GM23248 (cell line): ENCODE data around the gene SBF2. TPM values are rescaled to one million over a fixed set of nuclear protein-coding genes. Genes with fewer than 3 reads are reported as not detected.
A peak's percentile ranks its signal among the peaks of the same experiment; 100 is the strongest.

Source experiments
- DNase-seq: peaks from one replicate; pipeline ENCODE4 v3.0.0-alpha.2; 2015
- H2AFZ ChIP-seq: fragments of 200-600 bp; sonication (generic); 2 replicates; pipeline ENCODE4 v1.6.1; 2016; ENCODE audit warnings: antibody characterized with exemption
- H3F3A ChIP-seq: fragments of 200-600 bp; sonication (generic); 2 replicates; pipeline ENCODE4 v1.6.1; 2016; ENCODE audit warnings: mild to moderate bottlenecking, antibody characterized with exemption, mixed run types; ENCODE audit not compliant: insufficient read depth
- H3K27ac ChIP-seq: fragments of 200-600 bp; sonication (generic); 2 replicates; pipeline ENCODE4 v1.5.1; 2016; ENCODE audit warnings: mild to moderate bottlenecking
- H3K27me3 ChIP-seq: fragments of 200-600 bp; sonication (generic); replicated peaks from 2 replicates; pipeline ENCODE4 v1.6.1; 2016; ENCODE audit warnings: mild to moderate bottlenecking; ENCODE audit not compliant: insufficient read depth
- H3K36me3 ChIP-seq: fragments of 200-600 bp; sonication (generic); 2 replicates; pipeline ENCODE4 v1.6.1; 2016; ENCODE audit warnings: low read depth, mild to moderate bottlenecking
- H3K4me1 ChIP-seq: fragments of 200-600 bp; sonication (generic); 2 replicates; pipeline ENCODE4 v1.6.1; 2016; ENCODE audit warnings: mild to moderate bottlenecking; ENCODE audit not compliant: insufficient read depth
- H3K4me2 ChIP-seq: fragments of 200-600 bp; sonication (generic); one replicate; pipeline ENCODE4 v1.6.1; 2016; ENCODE audit warnings: mild to moderate bottlenecking; ENCODE audit not compliant: unreplicated experiment
- H3K4me3 ChIP-seq: fragments of 200-600 bp; sonication (generic); 2 replicates; pipeline ENCODE4 v1.5.1; 2016; ENCODE audit warnings: mild to moderate bottlenecking
- H3K79me2 ChIP-seq: fragments of 200-600 bp; sonication (generic); 2 replicates; pipeline ENCODE4 v1.6.1; 2016; ENCODE audit warnings: mild to moderate bottlenecking; ENCODE audit not compliant: insufficient read depth
- H3K9ac ChIP-seq: fragments of 200-600 bp; sonication (generic); 2 replicates; pipeline ENCODE4 v1.6.1; 2016; ENCODE audit warnings: mild to moderate bottlenecking
- H3K9me2 ChIP-seq: fragments of 200-600 bp; sonication (generic); 2 replicates; pipeline ENCODE4 v1.6.1; 2016; ENCODE audit warnings: mixed run types, mild to moderate bottlenecking, moderate library complexity; ENCODE audit not compliant: insufficient read depth
- H3K9me3 ChIP-seq: fragments of 200-600 bp; sonication (generic); one replicate; pipeline ENCODE4 v1.6.1; 2017; ENCODE audit warnings: low read depth
- H4K20me1 ChIP-seq: fragments of 200-600 bp; sonication (generic); 2 replicates; pipeline ENCODE4 v1.6.0; 2016; ENCODE audit not compliant: insufficient read depth
- EZH2 ChIP-seq: fragments of 200-600 bp; sonication (generic); IDR thresholded peaks from 2 replicates; pipeline ENCODE4 v1.6.1; 2018; ENCODE audit warnings: antibody characterized with exemption, mild to moderate bottlenecking; ENCODE audit not compliant: insufficient read depth, poor library complexity, severe bottlenecking
- EZH2phosphoT487 ChIP-seq: fragments of 200-600 bp; sonication (generic); IDR thresholded peaks from 2 replicates; pipeline ENCODE4 v1.6.1; 2018; ENCODE audit warnings: antibody characterized with exemption, moderate library complexity, mild to moderate bottlenecking, low read depth; ENCODE audit not compliant: insufficient read depth
- WGBS, 2 experiments: methylation state at CpG; one replicate each; pipeline ENCODE4 v1.1.6; 2015 to 2017; ENCODE audit warnings: low lambda C conversion rate in 2 of 2, low coverage in 1 of 2; ENCODE audit errors: missing lambda C conversion rate in 2 of 2; 5-methylcytosine and 5-hydroxymethylcytosine counted together
- in situ Hi-C: fragments of 300-500 bp; cut with MboI; formaldehyde crosslinking; loops from 2 replicates; pipeline ENCODE4 v1.15.0; 2020
- polyA plus RNA-seq: library from polyadenylated mRNA; unstranded; fragments of >200 nt; fragmentation: Nextera tagmentation; extraction: Ambion mirVana; gene quantifications from 2 replicates; pipeline ENCODE4 v1.2.1, GENCODE V29; 2016
- total RNA-seq: library from RNA; depleted of rRNA; stranded (reverse); fragments of >200 nt; shearing (Covaris generic); gene quantifications from 2 replicates; pipeline ENCODE4 v1.2.3, GENCODE V29; 2014

Gene SBF2
- total and polyA plus RNA-seq, 2 experiments from 2014 or later = 21.9 to 32.7 TPM

GRCh38 chr11:10023212-10023611, 270.8 kb downstream of the SBF2 start:
- H3K4me2 ChIP-seq = no peak overlapping the region
- H4K20me1 ChIP-seq = no peaks in the 10 kb centered on the region
- H3K9me2 ChIP-seq = no peaks in the 10 kb centered on the region
- H3K4me3 ChIP-seq = no peak overlapping the region
- no peaks in the 10 kb centered on the region for H3K27me3 ChIP-seq
- H3K27ac ChIP-seq = no peak overlapping the region
- H3F3A ChIP-seq = no peaks in the 10 kb centered on the region
- DNase-seq = no peak
- peaks cover 14% of the 10 kb centered on the region for H3K4me1 ChIP-seq
- H3K9ac ChIP-seq = no peak overlapping the region
- 98 to 99% methylated on average over 3 of the region's 3 CpGs for WGBS, 2 experiments
- no peak for TF ChIP-seq EZH2phosphoT487
- no peak overlapping the region for H2AFZ ChIP-seq
- no peaks in the 10 kb centered on the region for H3K9me3 ChIP-seq
- H3K36me3 ChIP-seq = no peaks in the 10 kb centered on the region
- no peaks in the 10 kb centered on the region for H3K79me2 ChIP-seq
- in situ Hi-C loops = no loop called here

- H3K79me2 ChIP-seq = no peaks in the 10 kb centered on the region
- H3K27ac ChIP-seq = no peak overlapping the region
- no peak overlapping the region for H3K9ac ChIP-seq
- no peak for DNase-seq
- no peak overlapping the region for H2AFZ ChIP-seq
- H3K36me3 ChIP-seq = no peaks in the 10 kb centered on the region
- no peaks in the 10 kb centered on the region for H3K9me2 ChIP-seq
- no peaks in the 10 kb centered on the region for H3F3A ChIP-seq
- peaks cover 14% of the 10 kb centered on the region for H3K4me1 ChIP-seq
- no peak for TF ChIP-seq EZH2
- no peak for TF ChIP-seq EZH2phosphoT487
- H4K20me1 ChIP-seq = no peaks in the 10 kb centered on the region
- no peaks in the 10 kb centered on the region for H3K9me3 ChIP-seq
- in situ Hi-C loops = no loop called here
- no peak overlapping the region for H3K4me2 ChIP-seq
- no peak overlapping the region for H3K4me3 ChIP-seq
- WGBS, 2 experiments = 63 to 75% methylated on average over 2 of the region's 2 CpGs
- H3K27me3 ChIP-seq = no peaks in the 10 kb centered on the region
These were observed 271.3 kb downstream of the SBF2 start for GRCh38 chr11:10022764-10023163.

- 78 to 85% methylated on average over 2 of the region's 2 CpGs for WGBS, 2 experiments
- Histone ChIP-seq H3K27me3 (no peaks in the 10 kb centered on the region), H3K79me2 (no peaks in the 10 kb centered on the region), H3K4me1 (peaks cover 6% of the 10 kb centered on the region), H3K9me3 (no peaks in the 10 kb centered on the region), H2AFZ (no peak overlapping the region), H3F3A (no peaks in the 10 kb centered on the region), H3K27ac (no peak overlapping the region), H4K20me1 (no peaks in the 10 kb centered on the region), H3K9me2 (no peaks in the 10 kb centered on the region), H3K36me3 (no peaks in the 10 kb centered on the region), H3K9ac (no peak overlapping the region), H3K4me3 (no peak overlapping the region), H3K4me2 (no peak overlapping the region)
- in situ Hi-C loops = no loop called here
- TF ChIP-seq EZH2 (no peak), EZH2phosphoT487 (no peak)
- DNase-seq = no peak
These were observed 272.5 kb downstream of the SBF2 start for GRCh38 chr11:10021563-10021962.

GRCh38 chr11:10019906-10020682, 273.9 kb downstream of the SBF2 start:
- WGBS, 2 experiments = 98 to 99% methylated on average over 7 of the region's 7 CpGs
- Histone ChIP-seq H3K27me3 (no peaks in the 10 kb centered on the region), H3K4me2 (no peak overlapping the region), H3K36me3 (no peaks in the 10 kb centered on the region), H4K20me1 (no peaks in the 10 kb centered on the region), H3K79me2 (no peaks in the 10 kb centered on the region), H3K9me3 (no peaks in the 10 kb centered on the region), H3K9ac (no peak overlapping the region), H3F3A (no peaks in the 10 kb centered on the region), H3K4me3 (no peak overlapping the region), H2AFZ (no peak overlapping the region), H3K4me1 (no peaks in the 10 kb centered on the region), H3K27ac (no peak overlapping the region), H3K9me2 (no peaks in the 10 kb centered on the region)
- TF ChIP-seq EZH2phosphoT487 (no peak), EZH2 (no peak)
- DNase-seq = peak; percentile 5
- in situ Hi-C loops = no loop called here

DNA sequence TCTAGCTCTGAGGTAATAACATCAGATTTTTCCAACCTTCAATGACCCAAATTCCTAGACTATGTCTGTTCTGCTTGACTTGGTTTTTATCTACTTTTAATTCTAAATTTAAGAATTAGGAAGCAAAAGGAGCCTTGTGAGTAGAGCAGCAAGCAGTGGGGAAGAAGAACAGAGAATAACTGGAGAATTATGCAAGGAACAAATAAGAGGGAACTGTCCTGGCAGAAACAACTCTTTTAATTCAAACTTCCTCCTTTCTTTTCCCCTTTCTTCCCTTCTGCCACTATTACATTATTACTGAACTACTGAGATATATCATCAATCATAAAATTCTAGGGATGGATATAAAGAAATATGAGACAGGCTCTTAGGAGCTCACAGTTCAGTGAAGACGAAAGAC, 276.1 kb downstream of the SBF2 start:
- H3K4me3 ChIP-seq = no peak overlapping the region
- H3K27me3 ChIP-seq = no peaks in the 10 kb centered on the region
- H3K4me2 ChIP-seq = no peak overlapping the region
- no peaks in the 10 kb centered on the region for H4K20me1 ChIP-seq
- DNase-seq = no peak
- no peak overlapping the region for H3K9ac ChIP-seq
- in situ Hi-C loops = no loop called here
- 97 to 100% methylated on average over 1 of the region's 1 CpG for WGBS, 2 experiments
- no peaks in the 10 kb centered on the region for H3K9me2 ChIP-seq
- no peak overlapping the region for H3K27ac ChIP-seq
- H3K36me3 ChIP-seq = no peaks in the 10 kb centered on the region
- no peaks in the 10 kb centered on the region for H3K4me1 ChIP-seq
- TF ChIP-seq EZH2 = no peak
- TF ChIP-seq EZH2phosphoT487 = no peak
- no peaks in the 10 kb centered on the region for H3K9me3 ChIP-seq
- H3F3A ChIP-seq = no peaks in the 10 kb centered on the region
- no peak overlapping the region for H2AFZ ChIP-seq
- no peaks in the 10 kb centered on the region for H3K79me2 ChIP-seq
